ENCODE results near the gene CHST6.
"Not testable (repeated sequence)": the region's sequence is repeated elsewhere in the genome, so short reads cannot be mapped to it uniquely, and the experiment has no call there.

CHST6 gene

DNA sequence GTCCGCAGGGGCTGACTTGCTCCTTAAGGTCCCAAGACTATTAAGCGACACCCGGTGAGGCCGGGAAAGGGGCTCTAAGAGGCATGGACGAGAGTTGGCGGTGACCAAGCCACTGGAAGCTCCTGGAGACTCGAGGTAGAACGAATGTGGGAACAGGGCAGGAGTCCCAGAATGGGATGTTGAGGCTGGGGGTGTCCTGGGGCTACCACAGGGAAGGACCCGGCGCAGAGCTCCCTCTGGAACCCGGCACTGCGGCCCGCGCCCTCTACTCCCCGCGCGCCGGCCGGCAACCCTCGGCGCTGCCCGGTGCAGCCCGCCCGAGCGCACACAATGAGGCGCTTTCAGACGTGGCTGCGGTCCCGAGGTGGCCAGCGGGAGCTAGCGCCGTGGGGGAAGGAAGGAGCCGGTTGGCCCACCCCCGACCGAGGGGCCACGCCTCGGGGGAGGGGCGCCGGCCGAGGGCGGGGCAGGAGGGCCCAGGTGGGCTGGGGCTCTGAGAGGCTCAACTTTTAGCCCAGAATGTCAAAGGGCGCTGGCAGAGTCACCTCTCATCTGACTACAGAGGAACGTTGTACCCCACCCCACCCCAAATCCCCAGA lies at the start of gene CHST6:
Gene CHST6, minus strand, starts transcription at position 366 of the 599 bp plus-strand sequence. CDS start 15,613 bp downstream, outside the sequence.
- no peak for DNase-seq (ENCODE audit: low read depth)

- DNase-seq (ENCODE audit: low read depth) = not testable (repeated sequence)
These were observed 47.2 kb upstream of the CHST6 start for GRCh38 chr16:75542462-75542861.

- no peak for DNase-seq (ENCODE audit: low read depth)
These were observed 46.0 kb upstream of the CHST6 start for GRCh38 chr16:75541236-75541635.

- not testable (repeated sequence) for DNase-seq (ENCODE audit: low read depth)
These were observed 43.8 kb upstream of the CHST6 start for GRCh38 chr16:75538882-75539565.

DNA sequence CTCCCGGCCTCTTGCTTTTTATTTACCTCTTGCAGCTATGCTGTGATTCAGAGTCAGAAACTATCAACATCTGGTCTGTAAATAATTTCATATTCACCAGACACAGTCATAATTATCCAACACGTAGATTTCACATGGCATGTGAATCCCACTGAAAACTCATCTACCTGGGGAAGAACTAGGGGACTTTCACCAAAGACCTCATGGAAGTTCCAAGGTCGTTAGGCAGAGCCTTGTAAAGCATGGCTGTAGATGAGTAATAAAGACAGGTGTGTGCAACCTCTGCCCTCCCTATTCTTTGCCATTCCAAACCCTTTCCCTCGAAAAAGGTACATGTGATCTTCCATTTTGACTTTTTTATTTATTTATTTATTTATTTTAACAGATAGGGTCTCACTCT lies 42.5 kb upstream of the CHST6 start:
- no peak for DNase-seq (ENCODE audit: low read depth)

DNA sequence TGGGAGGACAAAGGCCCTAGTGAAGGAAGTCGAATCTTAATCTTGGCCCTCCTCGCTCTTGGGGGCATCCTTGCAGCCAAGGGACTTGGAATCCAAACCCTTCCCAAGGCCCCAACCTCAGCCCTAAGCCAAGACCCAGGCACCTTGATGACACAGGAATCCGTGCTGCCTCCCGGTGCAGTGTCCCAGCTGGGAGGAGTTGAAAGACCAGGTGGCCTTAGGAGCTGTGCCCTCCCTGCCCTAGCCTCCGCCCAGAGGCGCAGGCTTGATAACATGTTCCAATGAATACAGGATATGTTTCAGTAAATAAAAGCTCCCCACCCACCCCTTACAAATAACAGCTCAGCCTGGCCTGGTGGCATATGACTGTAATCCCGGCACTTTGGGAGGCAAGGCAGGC lies 40.7 kb upstream of the CHST6 start, which contains the start of gene CHST5:
Gene CHST5, minus strand, starts transcription at position 208 of the 400 bp plus-strand sequence. CDS start 5,724 bp downstream, outside the sequence.
- no peak for DNase-seq (ENCODE audit: low read depth)

DNA sequence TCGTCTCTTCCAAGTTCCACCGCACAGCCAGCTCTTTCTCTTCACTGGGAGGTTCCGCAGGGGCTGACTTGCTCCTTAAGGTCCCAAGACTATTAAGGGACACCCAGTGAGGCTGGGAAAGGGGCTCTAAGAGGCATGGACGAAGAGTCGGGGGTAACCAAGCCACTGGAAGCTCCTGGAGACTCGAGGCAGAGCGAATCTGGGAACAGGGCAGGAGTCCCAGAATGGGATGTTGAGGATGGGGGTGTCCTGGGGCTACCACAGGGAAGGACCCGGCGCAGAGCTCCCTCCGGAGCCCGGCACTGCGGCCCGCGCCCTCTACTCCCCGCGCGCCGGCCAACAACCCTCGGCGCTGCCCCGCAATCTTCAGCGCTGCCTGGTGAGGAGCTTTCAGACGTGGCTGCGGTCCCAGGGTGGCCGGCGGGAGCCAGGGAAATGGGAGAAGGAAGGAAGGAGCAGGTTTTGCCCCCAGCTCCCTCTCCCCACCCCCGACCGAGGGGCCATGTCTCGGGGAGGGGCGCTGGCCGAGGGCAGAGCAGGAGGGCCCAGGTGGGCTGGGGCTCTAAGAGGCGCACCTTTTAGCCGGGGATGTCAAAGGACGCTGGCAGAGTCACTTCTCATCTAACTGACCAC lies 40.1 kb upstream of the CHST6 start:
- no peak for DNase-seq (ENCODE audit: low read depth)

- no peak for DNase-seq (ENCODE audit: low read depth)
These were observed 39.4 kb upstream of the CHST6 start for GRCh38 chr16:75534560-75535205.

DNA sequence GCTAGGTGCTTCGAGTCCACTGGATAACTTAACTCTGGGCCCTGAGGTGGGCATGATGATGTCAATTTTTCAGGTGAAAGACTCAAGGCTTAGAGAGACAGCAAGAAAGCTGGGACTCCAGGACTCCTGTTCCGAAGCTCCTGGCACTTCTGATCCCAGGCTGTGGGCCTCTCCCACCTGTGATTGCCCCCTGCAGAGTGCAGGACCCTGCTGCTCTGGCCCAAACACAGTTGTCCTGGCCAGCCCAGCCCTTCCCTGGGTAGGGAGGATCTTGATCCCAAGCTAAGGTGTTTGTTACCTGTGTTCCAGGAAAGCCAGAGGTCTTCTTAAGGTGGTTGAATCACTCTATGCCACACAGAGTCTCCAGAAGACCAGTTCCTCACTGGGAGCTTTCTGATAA lies 37.5 kb upstream of the CHST6 start:
- no peak for DNase-seq (ENCODE audit: low read depth)

- no peak for DNase-seq (ENCODE audit: low read depth)
These were observed 37.0 kb upstream of the CHST6 start for GRCh38 chr16:75532142-75532765.

- DNase-seq (ENCODE audit: low read depth) = no peak
These were observed 34.7 kb upstream of the CHST6 start for GRCh38 chr16:75529959-75530358.

- no peak for DNase-seq (ENCODE audit: low read depth)
These were observed 34.0 kb upstream of the CHST6 start for GRCh38 chr16:75529056-75529905.

DNA sequence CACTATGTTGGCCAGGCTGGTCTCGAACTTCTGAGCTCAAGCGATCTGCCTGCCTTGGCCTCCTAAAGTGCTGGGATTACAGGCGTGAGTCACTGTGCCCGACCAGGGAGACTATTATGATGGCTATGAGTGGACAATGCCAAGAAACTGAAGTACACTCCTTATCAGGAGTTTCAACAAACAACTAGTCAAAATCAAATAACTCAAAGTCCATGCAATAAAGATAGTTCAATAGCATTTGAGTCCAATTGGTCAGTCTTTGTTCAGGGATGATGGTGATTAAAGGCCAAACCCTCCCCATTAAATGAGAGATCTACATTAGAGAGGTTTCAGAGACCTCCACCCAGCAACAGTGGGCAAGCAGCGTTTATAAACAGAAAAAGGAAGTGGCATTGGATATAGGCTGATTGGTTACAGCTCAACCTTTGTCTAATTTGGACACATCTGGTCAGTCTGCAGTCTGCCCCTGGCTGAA lies 32.6 kb upstream of the CHST6 start:
- no peak for DNase-seq (ENCODE audit: low read depth)

- DNase-seq (ENCODE audit: low read depth) = no peak
These were observed 31.0 kb upstream of the CHST6 start for GRCh38 chr16:75526032-75526790.

DNA sequence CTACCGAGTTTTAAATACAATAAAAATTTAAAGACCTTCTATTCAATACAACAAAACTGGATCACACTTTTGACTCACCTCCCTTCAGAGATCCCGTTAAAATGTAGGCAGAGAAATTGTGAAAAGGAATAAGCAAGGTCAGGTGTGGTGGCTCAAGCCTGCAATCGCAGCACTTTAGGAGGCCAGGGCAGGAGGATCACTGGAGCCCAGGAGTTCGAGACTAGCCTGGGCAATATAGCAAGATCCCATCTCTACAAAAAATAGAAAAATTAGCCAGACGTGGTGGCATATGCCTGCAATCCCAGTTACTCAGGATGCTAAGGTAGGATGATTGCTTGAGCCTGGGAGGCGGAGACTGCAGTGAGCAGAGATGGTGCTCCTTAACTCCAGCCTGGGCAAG lies 23.9 kb upstream of the CHST6 start:
- DNase-seq (ENCODE audit: low read depth) = no peak

DNA sequence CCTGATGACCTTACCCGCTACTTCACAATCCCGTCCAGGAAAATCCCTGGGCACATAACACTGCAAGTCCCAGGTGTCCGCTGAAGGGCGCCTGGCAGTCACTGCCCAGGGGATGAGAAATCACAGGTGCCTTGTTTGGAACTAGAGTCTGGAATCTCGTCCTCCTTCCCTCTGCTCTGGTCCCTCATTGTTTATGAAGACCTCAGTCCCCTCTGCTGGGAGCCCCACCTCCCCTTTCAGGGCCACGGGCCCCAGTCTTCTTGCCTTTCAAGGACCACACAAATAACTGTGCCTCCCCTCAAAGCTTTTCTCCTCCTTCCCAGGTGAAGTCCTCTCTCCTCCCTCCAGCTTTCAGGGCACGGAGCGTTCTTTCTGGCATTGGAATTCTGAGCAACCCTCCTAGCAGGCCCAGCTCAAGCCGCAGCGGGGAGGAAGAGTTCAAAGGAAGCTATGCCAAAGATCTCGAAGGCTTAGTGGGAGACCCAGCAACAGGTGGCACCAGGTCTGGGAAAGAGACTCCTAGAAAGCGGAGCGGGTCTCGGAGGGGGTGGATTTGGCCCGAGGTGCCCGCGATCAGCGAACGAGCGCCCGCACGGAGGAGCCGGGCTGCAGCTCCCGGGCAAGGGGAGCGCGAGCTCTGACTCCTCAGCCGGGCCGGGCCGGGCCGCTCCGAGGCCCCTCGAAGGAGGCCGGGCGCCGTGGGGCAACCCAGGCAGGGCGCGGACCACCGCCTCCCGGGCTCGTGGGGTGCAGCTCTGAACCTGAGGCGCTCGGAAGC lies 21.1 kb upstream of the CHST6 start:
- peak; percentile 6 for DNase-seq (ENCODE audit: low read depth)

DNA sequence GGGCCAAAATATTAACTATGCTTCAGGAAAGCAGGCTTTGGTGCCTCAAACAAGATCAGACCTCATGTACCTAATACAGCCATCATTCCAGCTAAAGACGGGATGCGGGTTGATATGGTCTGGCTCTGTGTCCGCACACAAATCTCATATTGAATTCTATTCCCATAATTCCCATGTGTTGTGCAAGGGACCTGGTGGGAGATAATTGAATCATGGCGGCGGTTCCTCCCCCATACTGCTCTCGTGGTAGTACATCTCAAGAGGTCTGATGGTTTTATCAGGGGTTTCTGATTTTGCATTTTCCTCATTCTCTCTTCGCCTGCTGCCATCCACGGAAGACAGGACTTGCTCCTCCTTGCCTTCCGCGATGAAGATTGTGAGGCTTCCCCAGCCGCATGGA lies 19.1 kb upstream of the CHST6 start:
- DNase-seq (ENCODE audit: low read depth) = no peak

GRCh38 chr16:75506574-75506973 lies 11.3 kb upstream of the CHST6 start:
- no peak for DNase-seq (ENCODE audit: low read depth)

DNA sequence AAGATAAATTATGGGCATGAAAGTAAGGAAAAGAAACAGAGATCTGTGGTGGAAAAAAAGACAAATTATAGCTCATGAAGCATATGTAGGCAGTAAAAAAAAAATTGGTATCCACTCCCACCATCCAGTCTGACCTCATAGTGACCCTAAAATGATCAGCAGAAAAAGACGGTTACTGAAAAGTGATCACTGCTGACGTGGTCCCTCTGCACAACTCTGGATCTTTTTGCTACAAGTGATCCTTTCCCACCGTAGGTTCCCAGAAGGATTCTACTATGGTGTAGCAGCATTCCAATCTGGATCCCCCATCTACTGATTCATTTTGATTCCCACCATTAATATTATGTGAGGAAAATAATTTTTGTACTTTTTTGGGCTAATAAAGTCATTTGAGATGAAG lies 10.9 kb upstream of the CHST6 start:
- no peak for DNase-seq (ENCODE audit: low read depth)

GRCh38 chr16:75503801-75504200 lies 8.6 kb upstream of the CHST6 start:
- DNase-seq (ENCODE audit: low read depth) = no peak
